Uterus (tissue), 2 donors: ENCODE measurements around the gene CLIC6.

ENCODE experiments used
- CTCF ChIP-seq, 4 experiments: fragments of 200-600 bp in 2 of 4; fragments of 450-650 bp in 2 of 4; sonication (generic) in 2 of 4; IDR thresholded peaks; one replicate each; pipeline ENCODE4 v1.5.1; 2016 to 2019; ENCODE audit warnings: antibody characterized with exemption in 4 of 4, mild to moderate bottlenecking in 2 of 4, moderate library complexity in 1 of 4
- POLR2A ChIP-seq, 2 donors: fragments of 450-650 bp; IDR thresholded peaks; one replicate each; pipeline ENCODE4 v1.6.1; 2016; ENCODE audit warnings: antibody characterized with exemption in 2 of 2, mild to moderate bottlenecking in 1 of 2, moderate library complexity in 1 of 2

- no peak for TF ChIP-seq CTCF (IDR thresholded peaks at IDR 0.05)
- TF ChIP-seq POLR2A (IDR thresholded peaks at IDR 0.05) = no peak
Measured at GRCh38 chr21:34697826-34698225, 29.0 kb downstream of the CLIC6 start.
